Lower lobe of right lung (tissue), 2 donors: ENCODE measurements around the gene ST7L. TPM values are rescaled to one million over a fixed set of nuclear protein-coding genes. Genes with fewer than 3 reads are reported as not detected.

Experiments used
- ATAC-seq, 2 donors: fragments of 200-7000 bp; cut with Tn5 transposase; one replicate each; pipeline ENCODE4 v1.9.1; 2020 to 2022; ENCODE audit warnings: mild to moderate bottlenecking in 2 of 2, moderate library complexity in 2 of 2
- DNase-seq: peaks from one replicate; pipeline ENCODE4 v3.0.0-alpha.2; 2020
- H3K27ac ChIP-seq: fragments of 200-600 bp; one replicate; pipeline ENCODE4 v1.8.0; 2022
- H3K27me3 ChIP-seq: fragments of 200-600 bp; one replicate; pipeline ENCODE4 v1.8.0; 2022; ENCODE audit warnings: low read depth
- H3K36me3 ChIP-seq: fragments of 200-600 bp; one replicate; pipeline ENCODE4 v1.8.0; 2022; ENCODE audit warnings: mild to moderate bottlenecking
- H3K4me1 ChIP-seq: fragments of 200-600 bp; one replicate; pipeline ENCODE4 v1.8.0; 2022
- H3K4me3 ChIP-seq: fragments of 200-600 bp; one replicate; pipeline ENCODE4 v1.8.0; 2022; ENCODE audit warnings: mild to moderate bottlenecking
- H3K9me3 ChIP-seq: fragments of 200-600 bp; one replicate; pipeline ENCODE4 v1.8.0; 2022
- CTCF ChIP-seq: fragments of 200-600 bp; IDR thresholded peaks from one replicate; pipeline ENCODE4 v1.8.0; 2022; ENCODE audit warnings: antibody characterized with exemption, mild to moderate bottlenecking
- intact Hi-C: fragments of 100-400 bp; cut with DNase I; formaldehyde crosslinking; loops from one replicate; pipeline ENCODE4 v1.11.0; 2022
- total RNA-seq: library from RNA; stranded (reverse); fragmentation: NEBNext Ultra II Directional; extraction: Animal tissue kit (Norgen Biotek cat#: 25700); gene quantifications from one replicate; pipeline ENCODE4 v1.2.1, GENCODE V29; 2021
- donor health status: DM: no; HTN: yes; CAD: no; lungs with severe emphysema.

Gene ST7L
- total RNA-seq, 1 donor from 2014 or later, result 18.8 TPM

GRCh38 chr1:112515311-112516009 is 103.5 kb downstream of the ST7L start:
- ATAC-seq (no peak), DNase-seq (no peak)
- Histone ChIP-seq H3K27me3 (no peaks in the 10 kb centered on the region), H3K36me3 (peaks cover 14% of the 10 kb centered on the region), H3K27ac (no peak overlapping the region), H3K4me1 (peaks cover 13% of the 10 kb centered on the region), H3K4me3 (no peak overlapping the region), H3K9me3 (no peaks in the 10 kb centered on the region)
- TF ChIP-seq CTCF, result no peak
- intact Hi-C loops, result no loop called here

- Histone ChIP-seq H3K4me3 (no peak overlapping the region), H3K27me3 (no peaks in the 10 kb centered on the region), H3K9me3 (no peaks in the 10 kb centered on the region), H3K36me3 (peaks cover 11% of the 10 kb centered on the region), H3K4me1 (peaks cover 13% of the 10 kb centered on the region), H3K27ac (no peak overlapping the region)
- TF ChIP-seq CTCF, result no peak
- ATAC-seq, result no peak
- intact Hi-C loops, result no loop called here
- no peak for DNase-seq
Measured at GRCh38 chr1:112514901-112515300, 104.0 kb downstream of the ST7L start.

GRCh38 chr1:112513112-112513870 is 105.7 kb downstream of the ST7L start:
- ATAC-seq (peak; percentile 20 to 59), DNase-seq (no peak)
- H3K27ac ChIP-seq, result peak overlapping the region; percentile 70
- H3K4me1 ChIP-seq, result peaks cover 16% of the 10 kb centered on the region
- no peak overlapping the region for H3K4me3 ChIP-seq
- peaks cover 11% of the 10 kb centered on the region for H3K36me3 ChIP-seq
- no peaks in the 10 kb centered on the region for H3K9me3 ChIP-seq
- no peak for TF ChIP-seq CTCF
- intact Hi-C loops, result no loop called here
- H3K27me3 ChIP-seq, result peaks cover 15% of the 10 kb centered on the region

GRCh38 chr1:112511897-112512296 is 107.0 kb downstream of the ST7L start:
- no peak for ATAC-seq
- Histone ChIP-seq H3K4me1 (peaks cover 25% of the 10 kb centered on the region), H3K9me3 (no peaks in the 10 kb centered on the region), H3K27me3 (peaks cover 20% of the 10 kb centered on the region), H3K4me3 (no peak overlapping the region), H3K36me3 (peaks cover 3% of the 10 kb centered on the region), H3K27ac (peak overlapping the region; percentile 20)
- intact Hi-C loops, result no loop called here
- no peak for TF ChIP-seq CTCF
- no peak for DNase-seq

- DNase-seq (no peak), ATAC-seq (no peak)
- H3K4me1 ChIP-seq, result peaks cover 25% of the 10 kb centered on the region
- no peak overlapping the region for H3K27ac ChIP-seq
- intact Hi-C loops, result no loop called here
- no peak for TF ChIP-seq CTCF
- H3K9me3 ChIP-seq, result no peaks in the 10 kb centered on the region
- no peaks in the 10 kb centered on the region for H3K36me3 ChIP-seq
- H3K27me3 ChIP-seq, result peaks cover 20% of the 10 kb centered on the region
- H3K4me3 ChIP-seq, result no peak overlapping the region
Measured at GRCh38 chr1:112510340-112510739, 108.6 kb downstream of the ST7L start.
